Ramos (cell line): ENCODE results near the gene TERT.
"Not testable (repeated sequence)": the region's sequence is repeated elsewhere in the genome, so short reads cannot be mapped to it uniquely, and the experiment has no call there.

ENCODE experiments used
- in situ Hi-C: fragments of 300-500 bp; cut with MboI; formaldehyde crosslinking; loops from one replicate; pipeline ENCODE4 v1.14.3; 2022; ENCODE audit warnings: low sequenced_read_pairs; ENCODE audit not compliant: unreplicated experiment

TERT gene

GRCh38 chr5:1246711-1247431 is 48.0 kb downstream of the TERT start:
- in situ Hi-C loops = no loop called here

GRCh38 chr5:1245905-1246576 is 48.8 kb downstream of the TERT start:
- in situ Hi-C loops = no loop called here

GRCh38 chr5:1244976-1245375 is 49.9 kb downstream of the TERT start:
- in situ Hi-C loops = no loop called here

- in situ Hi-C loops = no loop called here
Measured at GRCh38 chr5:1244255-1244654, 50.6 kb downstream of the TERT start.

GRCh38 chr5:1243487-1244130 is 51.3 kb downstream of the TERT start:
- in situ Hi-C loops = no loop called here

GRCh38 chr5:1242733-1243486 is 52.0 kb downstream of the TERT start:
- in situ Hi-C loops = no loop called here

GRCh38 chr5:1241509-1242080 is 53.3 kb downstream of the TERT start:
- in situ Hi-C loops = no loop called here

- in situ Hi-C loops = no loop called here
Measured at GRCh38 chr5:1240496-1241260, 54.2 kb downstream of the TERT start.

- in situ Hi-C loops = no loop called here
Measured at GRCh38 chr5:1239505-1240251, 55.2 kb downstream of the TERT start.

- in situ Hi-C loops = no loop called here
Measured at GRCh38 chr5:1235838-1236237, 59.0 kb downstream of the TERT start.

- in situ Hi-C loops = no loop called here
Measured at GRCh38 chr5:1235379-1235778, 59.5 kb downstream of the TERT start.

GRCh38 chr5:1232780-1233179 is 62.1 kb downstream of the TERT start:
- in situ Hi-C loops = no loop called here

GRCh38 chr5:1231354-1231905 is 63.4 kb downstream of the TERT start:
- in situ Hi-C loops = no loop called here

GRCh38 chr5:1230551-1230950 is 64.3 kb downstream of the TERT start:
- in situ Hi-C loops = no loop called here

- in situ Hi-C loops = no loop called here
Measured at GRCh38 chr5:1229822-1230221, 65.0 kb downstream of the TERT start.

GRCh38 chr5:1229023-1229422 is 65.8 kb downstream of the TERT start:
- in situ Hi-C loops = not testable (repeated sequence)

- in situ Hi-C loops = no loop called here
Measured at GRCh38 chr5:1228120-1228519, 66.7 kb downstream of the TERT start.

GRCh38 chr5:1227667-1228066 is 67.2 kb downstream of the TERT start:
- in situ Hi-C loops = no loop called here
